GM12891 (cell line): ENCODE data around the gene NONO.

ENCODE experiments used
- POLR2A ChIP-seq: IDR thresholded peaks from 2 replicates; pipeline ENCODE4 v1.6.1; 2011; ENCODE audit warnings: low read depth, low read length, control low read depth
- TAF1 ChIP-seq: IDR thresholded peaks from 2 replicates; pipeline ENCODE4 v1.6.1; 2011; ENCODE audit warnings: low read depth, low read length, control low read depth

DNA sequence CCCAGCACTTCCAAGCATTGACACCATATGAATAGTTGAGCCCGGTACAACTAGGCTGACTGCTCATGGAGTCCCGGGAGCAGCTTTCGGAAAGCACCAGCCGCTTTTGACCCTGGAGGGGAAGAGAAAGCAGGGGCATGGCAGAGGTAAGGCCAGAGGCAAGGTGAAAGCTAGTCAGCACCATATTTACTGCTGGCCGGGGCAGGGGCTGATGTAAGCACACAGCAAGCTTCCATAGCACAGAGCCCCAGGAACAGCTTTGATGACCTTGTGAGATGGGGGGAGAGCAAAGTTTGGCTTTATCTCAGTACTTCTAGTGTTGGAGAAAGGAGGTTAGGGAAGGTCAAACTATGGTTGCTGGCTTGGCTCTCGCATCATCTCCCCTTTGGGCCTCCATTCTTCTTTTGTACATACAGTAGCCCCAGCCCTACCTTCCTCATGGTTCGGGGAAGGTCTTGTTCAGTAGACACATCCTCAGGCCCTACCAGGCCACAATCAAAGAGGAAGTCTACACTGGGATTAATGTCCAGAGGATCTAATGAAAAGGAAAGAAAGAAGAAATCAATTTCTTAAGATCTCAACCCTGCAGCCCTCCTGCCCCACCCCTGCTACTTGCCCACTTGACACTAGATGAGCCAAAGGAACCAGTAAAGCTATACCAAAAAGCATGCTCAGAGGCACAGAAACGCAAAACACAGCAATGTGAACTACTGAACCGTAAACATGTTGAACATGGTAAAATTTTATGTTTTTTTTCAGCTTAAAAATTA, 38.9 kb upstream of the NONO start:
- TF ChIP-seq POLR2A (no peak), TAF1 (no peak)
